ENCODE measurements around the gene MYH9. TPM values are rescaled to one million over a fixed set of nuclear protein-coding genes. Genes with fewer than 3 reads are reported as not detected.

MYH9 gene
- total and polyA plus RNA-seq, 7 experiments from 2014 or later, result 95.5 to 900 (median 661) TPM

DNA sequence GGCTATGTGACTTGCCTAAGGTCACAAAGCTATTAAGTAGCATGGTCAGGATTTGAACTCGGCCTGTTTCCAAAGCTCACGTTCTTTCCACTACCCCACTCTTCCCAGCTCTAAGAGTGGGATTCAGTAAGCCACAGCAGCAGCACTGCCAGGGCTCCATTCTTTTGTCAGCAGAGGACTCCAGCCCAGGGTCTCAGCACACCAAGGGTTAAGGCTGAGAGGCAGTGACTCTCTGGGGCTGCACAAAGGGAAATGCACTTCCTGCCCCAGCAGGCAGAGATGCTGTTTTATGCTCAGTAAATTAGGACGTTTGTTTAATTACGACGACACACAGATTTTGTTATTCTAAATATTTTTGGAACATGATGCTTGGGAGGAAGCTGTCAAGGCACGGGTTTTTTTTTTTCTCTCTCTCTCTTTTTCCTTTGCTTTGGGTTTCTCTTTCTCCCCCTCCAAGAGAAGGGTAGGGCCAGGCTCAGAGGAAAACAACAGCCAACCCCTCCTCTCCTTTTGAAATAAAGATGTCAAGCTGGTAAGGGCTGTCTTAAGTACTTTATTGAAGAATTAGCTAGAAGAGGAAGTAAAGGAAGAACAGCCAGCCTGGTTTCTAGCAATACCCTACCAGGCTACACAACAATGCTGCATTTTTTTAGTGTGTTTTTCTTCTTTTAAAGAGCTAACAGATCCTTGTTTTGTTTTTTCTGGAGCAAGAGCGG, 2.8 kb downstream of the MYH9 start:
- Mint-ChIP-seq H3K9me3 (no peaks in the 10 kb centered on the region), H3K36me3 (peaks cover 4 to 43% (median 19%) of the 10 kb centered on the region in 5 donors), H3K4me1 (peaks cover 20 to 66% (median 52%) of the 10 kb centered on the region in 7 donors), H3K27me3 (no peaks in the 10 kb centered on the region), H3K4me3 (peak overlapping the region; percentile 85 to 99 (median 93)), H3K27ac (peak overlapping the region; percentile 93 to 97 (median 94))
- POLR2A ChIA-PET, result interaction anchor here (0.7 to 35.9 kb wide), 14 partner anchors 20 to 126 kb away, joined by 3 to 1512 read pairs (median 4); no protein-coding TSS in a partner anchor
- DNase-seq (peak in 7 of 9 donors; percentile 74 to 94 (median 89)), ATAC-seq (peak; percentile 33)
- intact Hi-C loops (cut with micrococcal nuclease), result loop anchor here (1.0 to 10.0 kb wide), 12 partner anchors 8 to 850 kb away; partner anchors contain the start of genes APOL2 (in 1 of the 2) and TXN2 (in 1 of the 2)
- H3K27ac ChIP-seq (ENCODE audit: low read depth, low read length), result peak overlapping the region; percentile 86
- H3K4me1 ChIP-seq (ENCODE audit: control insufficient read depth in 2 of 2, insufficient read depth in 2 of 2, low read length in 2 of 2), result peaks cover 44 to 46% of the 10 kb centered on the region in 2 donors
- peak overlapping the region; percentile 97 for H3K4me3 ChIP-seq (ENCODE audit: low read length)
- no peaks in the 10 kb centered on the region for H3K9me3 ChIP-seq (ENCODE audit: control insufficient read depth in 2 of 3, low read length in 3 of 3)
- CTCF ChIA-PET, result interaction anchor here (0.7 to 1.6 kb wide), 16 partner anchors 8 to 127 kb away, joined by 3 to 10 read pairs (median 4); no protein-coding TSS in a partner anchor
- H3K36me3 ChIP-seq (ENCODE audit: control insufficient read depth in 2 of 3, insufficient read depth in 3 of 3, low read length in 3 of 3), result peaks cover 0 to 20% (median 6%) of the 10 kb centered on the region in 3 experiments
- no peaks in the 10 kb centered on the region for H3K27me3 ChIP-seq (ENCODE audit: control insufficient read depth in 2 of 2, insufficient read depth in 2 of 2, low read length in 2 of 2)

DNA sequence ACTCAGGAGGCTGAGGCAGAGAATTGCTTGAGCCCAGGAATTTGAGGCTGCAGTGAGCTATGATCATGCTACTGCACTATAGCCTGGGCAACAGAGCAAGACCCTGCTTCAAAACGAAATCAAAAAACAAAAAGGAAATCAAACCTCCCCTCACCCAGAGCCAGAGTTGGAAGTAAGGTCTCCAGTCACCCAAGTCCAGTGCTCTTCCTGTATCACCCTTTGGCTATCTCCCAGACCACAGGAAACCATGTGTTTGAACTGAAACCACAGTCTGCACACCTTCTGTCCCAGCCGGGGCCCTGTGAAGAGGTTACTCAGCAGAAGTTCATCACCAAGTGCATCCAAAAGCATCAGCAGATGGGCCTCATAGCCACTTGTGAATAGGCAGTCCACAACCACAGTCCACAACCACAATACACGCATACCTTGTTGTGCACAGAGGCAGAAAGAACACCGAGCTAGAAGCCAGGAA, 4.6 kb downstream of the MYH9 start:
- Mint-ChIP-seq H3K4me1 (peaks cover 25 to 76% (median 62%) of the 10 kb centered on the region in 7 donors), H3K36me3 (peaks cover 4 to 53% (median 23%) of the 10 kb centered on the region in 5 donors), H3K27ac (peak overlapping the region; percentile 90 to 100 (median 96)), H3K9me3 (no peaks in the 10 kb centered on the region), H3K27me3 (no peaks in the 10 kb centered on the region), H3K4me3 (peak overlapping the region; percentile 83 to 94 (median 87))
- Histone ChIP-seq H3K36me3 (ENCODE audit: control insufficient read depth in 2 of 3, insufficient read depth in 3 of 3, low read length in 3 of 3) (peaks cover 0 to 20% (median 6%) of the 10 kb centered on the region in 3 experiments), H3K4me1 (ENCODE audit: control insufficient read depth in 2 of 2, insufficient read depth in 2 of 2, low read length in 2 of 2) (peaks cover 56 to 58% of the 10 kb centered on the region in 2 donors), H3K9me3 (ENCODE audit: control insufficient read depth in 2 of 3, low read length in 3 of 3) (no peaks in the 10 kb centered on the region), H3K27me3 (ENCODE audit: control insufficient read depth in 2 of 2, insufficient read depth in 2 of 2, low read length in 2 of 2) (no peaks in the 10 kb centered on the region), H3K4me3 (ENCODE audit: low read length) (peak overlapping the region; percentile 42), H3K27ac (ENCODE audit: low read depth, low read length) (peak overlapping the region; percentile 75)
- DNase-seq (peak in 4 of 9 donors; percentile 37 to 54 (median 44)), ATAC-seq (no peak)
- ChIA-PET POLR2A (interaction anchor here (0.7 to 35.9 kb wide), 4 partner anchors 22 to 1294 kb away, joined by 3 to 1512 read pairs (median 4); no protein-coding TSS in a partner anchor), CTCF (no interaction called here)
- intact Hi-C loops (cut with micrococcal nuclease), result loop anchor here (5.0 to 10.0 kb wide), 2 partner anchors 146 to 852 kb away; partner anchors contain the start of gene APOL2 (in 1 of the 2)

GRCh38 chr22:36381513-36382128, 6.1 kb downstream of the MYH9 start:
- ChIA-PET POLR2A (interaction anchor here (0.6 to 35.9 kb wide), 6 partner anchors 27 to 88 kb away, joined by 3 to 1512 read pairs (median 4); no protein-coding TSS in a partner anchor), CTCF (interaction anchor here (1.5 to 6.0 kb wide), 2 partner anchors 9 to 49 kb away, joined by 10 to 31 read pairs; no protein-coding TSS in a partner anchor)
- DNase-seq (no peak), ATAC-seq (no peak)
- intact Hi-C loops (cut with micrococcal nuclease), result loop anchor here (5.0 to 10.0 kb wide), 2 partner anchors 144 to 853 kb away; partner anchors contain the start of gene APOL2 (in 1 of the 2)
- Mint-ChIP-seq H3K4me3 (peak overlapping the region; percentile 60 to 94 (median 87)), H3K36me3 (peaks cover 4 to 62% (median 31%) of the 10 kb centered on the region in 5 donors), H3K27ac (peak overlapping the region; percentile 95 to 100 (median 98)), H3K4me1 (peaks cover 39 to 90% (median 77%) of the 10 kb centered on the region in 7 donors), H3K27me3 (no peaks in the 10 kb centered on the region), H3K9me3 (no peaks in the 10 kb centered on the region)
- peaks cover 68 to 70% of the 10 kb centered on the region in 2 donors for H3K4me1 ChIP-seq (ENCODE audit: control insufficient read depth in 2 of 2, insufficient read depth in 2 of 2, low read length in 2 of 2)
- H3K27me3 ChIP-seq (ENCODE audit: control insufficient read depth in 2 of 2, insufficient read depth in 2 of 2, low read length in 2 of 2), result no peaks in the 10 kb centered on the region
- peak overlapping the region; percentile 20 for H3K4me3 ChIP-seq (ENCODE audit: low read length)
- peak overlapping the region; percentile 80 for H3K27ac ChIP-seq (ENCODE audit: low read depth, low read length)
- peaks cover 0 to 14% (median 5%) of the 10 kb centered on the region in 3 experiments for H3K36me3 ChIP-seq (ENCODE audit: control insufficient read depth in 2 of 3, insufficient read depth in 3 of 3, low read length in 3 of 3)
- no peaks in the 10 kb centered on the region for H3K9me3 ChIP-seq (ENCODE audit: control insufficient read depth in 2 of 3, low read length in 3 of 3)

- H3K4me3 ChIP-seq (ENCODE audit: low read length), result peak overlapping the region; percentile 47
- intact Hi-C loops (cut with micrococcal nuclease), result loop anchor here (1.0 to 10.0 kb wide), 4 partner anchors 10 to 855 kb away; partner anchors contain the start of gene APOL2 (in 1 of the 2)
- Mint-ChIP-seq H3K27ac (peak overlapping the region; percentile 95 to 100 (median 98)), H3K36me3 (peaks cover 4 to 54% (median 21%) of the 10 kb centered on the region in 5 donors), H3K4me3 (peak overlapping the region; percentile 80 to 92 (median 88)), H3K4me1 (peaks cover 41 to 95% (median 89%) of the 10 kb centered on the region in 7 donors), H3K27me3 (no peaks in the 10 kb centered on the region), H3K9me3 (no peaks in the 10 kb centered on the region)
- ChIA-PET POLR2A (interaction anchor here (0.6 to 35.9 kb wide), 10 partner anchors 9 to 141 kb away, joined by 3 to 1512 read pairs (median 4); partner anchors contain the start of gene MYH9), CTCF (interaction anchor here (1.0 to 6.0 kb wide), 6 partner anchors 10 to 91 kb away, joined by 3 to 31 read pairs (median 4); no protein-coding TSS in a partner anchor)
- ATAC-seq (peak; percentile 56), DNase-seq (peak in 7 of 9 donors; percentile 59 to 68 (median 63))
- H3K36me3 ChIP-seq (ENCODE audit: control insufficient read depth in 2 of 3, insufficient read depth in 3 of 3, low read length in 3 of 3), result peaks cover 0 to 13% (median 5%) of the 10 kb centered on the region in 3 experiments
- peaks cover 84% of the 10 kb centered on the region in 2 donors for H3K4me1 ChIP-seq (ENCODE audit: control insufficient read depth in 2 of 2, insufficient read depth in 2 of 2, low read length in 2 of 2)
- H3K27me3 ChIP-seq (ENCODE audit: control insufficient read depth in 2 of 2, insufficient read depth in 2 of 2, low read length in 2 of 2), result no peaks in the 10 kb centered on the region
- H3K27ac ChIP-seq (ENCODE audit: low read depth, low read length), result peak overlapping the region; percentile 80
- H3K9me3 ChIP-seq (ENCODE audit: control insufficient read depth in 2 of 3, low read length in 3 of 3), result no peaks in the 10 kb centered on the region
Measured at GRCh38 chr22:36379593-36380361, 8.0 kb downstream of the MYH9 start.

DNA sequence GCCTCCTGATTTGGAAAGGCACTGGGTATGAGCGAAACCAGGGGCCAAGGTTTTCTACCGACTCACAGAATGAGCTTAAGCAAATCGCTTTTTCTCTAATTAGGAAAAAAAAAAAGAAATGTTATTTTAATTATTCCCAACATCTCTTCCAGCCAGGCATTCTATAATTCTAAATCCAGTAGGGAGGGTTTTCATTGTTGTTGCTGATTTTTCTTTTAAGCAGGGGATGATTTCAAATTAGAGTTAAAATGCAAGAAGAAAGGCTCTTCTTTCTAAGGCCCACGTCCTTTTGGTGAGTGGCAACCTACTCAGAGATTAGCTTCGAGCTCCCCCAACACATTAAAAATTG, 8.9 kb downstream of the MYH9 start:
- DNase-seq, result no peak
- CTCF ChIA-PET, result interaction anchor here (1.0 to 6.0 kb wide), 6 partner anchors 9 to 90 kb away, joined by 3 to 31 read pairs (median 5); no protein-coding TSS in a partner anchor
- peaks cover 4 to 49% (median 21%) of the 10 kb centered on the region in 5 donors for H3K36me3 Mint-ChIP-seq

More for the DNA sequence above, 8.9 kb downstream of the MYH9 start:
- intact Hi-C loops (cut with micrococcal nuclease), result loop anchor here in 1 of 2 donors (1.0 to 2.0 kb wide), 2 partner anchors 10 to 14 kb away; no protein-coding TSS in a partner anchor
- Histone ChIP-seq H3K36me3 (ENCODE audit: control insufficient read depth in 2 of 3, insufficient read depth in 3 of 3, low read length in 3 of 3) (peaks cover 0 to 14% (median 5%) of the 10 kb centered on the region in 3 experiments), H3K27me3 (ENCODE audit: control insufficient read depth in 2 of 2, insufficient read depth in 2 of 2, low read length in 2 of 2) (no peaks in the 10 kb centered on the region), H3K9me3 (ENCODE audit: control insufficient read depth in 2 of 3, low read length in 3 of 3) (no peaks in the 10 kb centered on the region), H3K4me3 (ENCODE audit: low read length) (peak overlapping the region; percentile 15), H3K27ac (ENCODE audit: low read depth, low read length) (peak overlapping the region; percentile 80), H3K4me1 (ENCODE audit: control insufficient read depth in 2 of 2, insufficient read depth in 2 of 2, low read length in 2 of 2) (peaks cover 87 to 89% of the 10 kb centered on the region in 2 donors)
- H3K27ac Mint-ChIP-seq, result peak overlapping the region; percentile 95 to 100 (median 98)
- H3K27me3 Mint-ChIP-seq, result no peaks in the 10 kb centered on the region
- H3K4me1 Mint-ChIP-seq, result peaks cover 44 to 96% (median 89%) of the 10 kb centered on the region in 7 donors
- no peak for ATAC-seq
- peak overlapping the region; percentile 80 to 92 (median 88) for H3K4me3 Mint-ChIP-seq
- no peaks in the 10 kb centered on the region for H3K9me3 Mint-ChIP-seq
- POLR2A ChIA-PET, result interaction anchor here (0.6 to 35.9 kb wide), 11 partner anchors 9 to 91 kb away, joined by 3 to 1512 read pairs (median 4); partner anchors contain the start of gene MYH9
